Tibial artery (tissue), 4 donors: ENCODE results near the gene GALNT18.

Experiments
- DNase-seq, 2 donors: peaks; one replicate each; pipeline ENCODE4 v3.0.0-alpha.2; 2019
- H3K27ac ChIP-seq, 2 donors: fragments of 200-600 bp; sonication (generic) in 1 of 2; 1 replicate in 1 of 2; 2 replicates in 1 of 2; pipeline ENCODE4 v1.5.1; 2018 to 2019; ENCODE audit warnings: mild to moderate bottlenecking in 1 of 2
- H3K27me3 ChIP-seq, 2 donors: fragments of 200-600 bp; sonication (generic) in 1 of 2; one replicate each; pipeline versions ENCODE4 v1.5.1 to v1.6.0; 2016 to 2019
- H3K36me3 ChIP-seq, 3 donors: fragments of 200-600 bp; sonication (generic) in 2 of 3; one replicate each; pipeline ENCODE4 v1.5.1; 2016 to 2019; ENCODE audit warnings: mild to moderate bottlenecking in 2 of 3
- H3K4me1 ChIP-seq, 4 donors: fragments of 200-600 bp; sonication (generic) in 2 of 4; 1 replicate in 3 of 4; 2 replicates in 1 of 4; pipeline ENCODE4 v1.5.1; 2016 to 2019
- H3K4me3 ChIP-seq, 2 donors: fragments of 200-600 bp; sonication (generic) in 1 of 2; 1 replicate in 1 of 2; 2 replicates in 1 of 2; pipeline ENCODE4 v1.5.1; 2018 to 2019; ENCODE audit warnings: mild to moderate bottlenecking in 2 of 2
- H3K9me3 ChIP-seq, 3 donors: fragments of 200-600 bp; sonication (generic) in 1 of 3; one replicate each; pipeline ENCODE4 v1.5.1; 2016 to 2019
- CTCF ChIP-seq, 2 experiments: fragments of 200-600 bp in 1 of 2; fragments of 450-650 bp in 1 of 2; IDR thresholded peaks; one replicate each; pipeline ENCODE4 v1.5.1; 2017 to 2019; ENCODE audit warnings: antibody characterized with exemption in 2 of 2, mild to moderate bottlenecking in 1 of 2, moderate library complexity in 1 of 2
- intact Hi-C: fragments of 100-400 bp; cut with DNase I; formaldehyde crosslinking; loops from one replicate; pipeline ENCODE4 v1.15.0; 2023; ENCODE audit warnings: low total_unique reads

GALNT18 gene

GRCh38 chr11:11384829-11385228 is 237.0 kb downstream of the GALNT18 start:
- intact Hi-C loops, result no loop called here
- H3K4me3 ChIP-seq, result no peak overlapping the region
- no peak for TF ChIP-seq CTCF (IDR thresholded peaks at IDR 0.05)
- no peak overlapping the region for H3K27ac ChIP-seq
- no peaks in the 10 kb centered on the region for H3K9me3 ChIP-seq
- no peaks in the 10 kb centered on the region for H3K27me3 ChIP-seq
- peaks cover 0 to 9% (median 4%) of the 10 kb centered on the region in 4 donors for H3K4me1 ChIP-seq
- no peaks in the 10 kb centered on the region for H3K36me3 ChIP-seq
- no peak for DNase-seq

GRCh38 chr11:11383995-11384394 is 237.8 kb downstream of the GALNT18 start:
- no peaks in the 10 kb centered on the region for H3K27me3 ChIP-seq
- no peak overlapping the region for H3K27ac ChIP-seq
- peaks cover 0 to 1% (median 0%) of the 10 kb centered on the region in 3 donors for H3K36me3 ChIP-seq
- H3K9me3 ChIP-seq, result no peaks in the 10 kb centered on the region
- no peak for DNase-seq
- no peak overlapping the region for H3K4me3 ChIP-seq
- no peak for TF ChIP-seq CTCF (IDR thresholded peaks at IDR 0.05)
- H3K4me1 ChIP-seq, result peaks cover 0 to 8% (median 2%) of the 10 kb centered on the region in 4 donors
- intact Hi-C loops, result no loop called here

GRCh38 chr11:11382858-11383532 is 238.8 kb downstream of the GALNT18 start:
- Histone ChIP-seq H3K27me3 (no peaks in the 10 kb centered on the region), H3K27ac (no peak overlapping the region), H3K4me3 (no peak overlapping the region), H3K4me1 (peaks cover 0 to 8% (median 2%) of the 10 kb centered on the region in 4 donors), H3K9me3 (no peaks in the 10 kb centered on the region), H3K36me3 (peaks cover 0 to 11% (median 0%) of the 10 kb centered on the region in 3 donors)
- intact Hi-C loops, result no loop called here
- TF ChIP-seq CTCF (IDR thresholded peaks at IDR 0.05), result no peak
- DNase-seq, result no peak

GRCh38 chr11:11381471-11382105 is 240.2 kb downstream of the GALNT18 start:
- Histone ChIP-seq H3K9me3 (no peaks in the 10 kb centered on the region), H3K4me3 (no peak overlapping the region), H3K27ac (no peak overlapping the region), H3K4me1 (peaks cover 0 to 8% (median 2%) of the 10 kb centered on the region in 4 donors), H3K36me3 (peaks cover 5 to 23% (median 8%) of the 10 kb centered on the region in 3 donors), H3K27me3 (no peaks in the 10 kb centered on the region)
- intact Hi-C loops, result no loop called here
- no peak for TF ChIP-seq CTCF (IDR thresholded peaks at IDR 0.05)
- DNase-seq, result no peak

DNA sequence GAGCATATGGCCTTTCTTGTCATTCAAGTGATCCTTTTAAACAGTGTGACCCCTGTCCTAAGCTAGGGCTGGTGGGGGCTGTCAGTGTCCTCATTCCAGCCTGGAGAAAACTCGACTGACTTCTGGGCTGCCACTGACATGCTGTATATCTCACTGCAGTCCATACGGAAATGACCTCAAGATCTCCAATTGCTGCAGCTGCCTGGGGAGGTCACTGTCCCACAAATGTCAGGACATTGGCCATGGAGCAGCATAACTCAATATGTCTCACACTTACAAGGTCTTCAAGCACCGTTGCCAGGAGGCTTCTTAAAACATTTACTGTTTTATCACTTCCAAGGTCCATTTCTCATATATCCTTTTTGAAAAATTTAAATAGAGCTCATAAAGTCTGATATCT is 240.9 kb downstream of the GALNT18 start:
- intact Hi-C loops, result no loop called here
- no peak for TF ChIP-seq CTCF (IDR thresholded peaks at IDR 0.05)
- H3K27me3 ChIP-seq, result no peaks in the 10 kb centered on the region
- peaks cover 5 to 31% (median 14%) of the 10 kb centered on the region in 3 donors for H3K36me3 ChIP-seq
- no peak for DNase-seq
- H3K4me1 ChIP-seq, result peaks cover 0 to 4% (median 1%) of the 10 kb centered on the region in 4 donors
- H3K4me3 ChIP-seq, result no peak overlapping the region
- H3K9me3 ChIP-seq, result no peaks in the 10 kb centered on the region
- H3K27ac ChIP-seq, result no peak overlapping the region
